Esophagus squamous epithelium (tissue), 4 donors: ENCODE data around the gene KIF23.

Source experiments
- POLR2A ChIP-seq, 4 donors: fragments of 450-650 bp; IDR thresholded peaks; one replicate each; pipeline ENCODE4 v1.6.1; 2017; ENCODE audit warnings: antibody characterized with exemption in 4 of 4, mild to moderate bottlenecking in 4 of 4, moderate library complexity in 3 of 4
- TF ChIP-seq, protein P1 (sequence below), 6 experiments: fragments of 450-650 bp in 4 of 6; fragments of 200-600 bp in 2 of 6; sonication (generic) in 2 of 6; IDR thresholded peaks; one replicate each; pipeline ENCODE4 v1.5.1; 2016 to 2019; ENCODE audit warnings: antibody characterized with exemption in 6 of 6, mild to moderate bottlenecking in 4 of 6, moderate library complexity in 4 of 6

DNA sequence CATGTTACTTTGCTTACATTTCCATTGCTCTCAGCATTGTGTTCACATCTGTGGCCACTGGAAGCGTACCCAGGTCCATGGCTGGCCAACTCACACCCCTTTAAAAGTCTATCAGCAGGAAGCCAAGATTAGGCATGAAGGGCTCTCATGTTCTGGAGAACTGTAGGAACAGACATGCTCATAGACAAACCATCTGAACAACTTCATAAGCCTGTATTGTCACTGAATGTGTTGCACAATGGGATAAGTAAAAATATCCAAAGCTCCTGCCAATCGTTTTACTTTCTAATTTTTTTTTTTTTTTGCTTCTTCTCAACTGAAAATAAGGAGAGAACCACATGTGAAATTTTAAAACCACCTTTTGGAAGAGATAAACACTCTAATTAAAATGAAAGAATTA lies 44.9 kb downstream of the KIF23 start:
- TF ChIP-seq, protein P1, sequence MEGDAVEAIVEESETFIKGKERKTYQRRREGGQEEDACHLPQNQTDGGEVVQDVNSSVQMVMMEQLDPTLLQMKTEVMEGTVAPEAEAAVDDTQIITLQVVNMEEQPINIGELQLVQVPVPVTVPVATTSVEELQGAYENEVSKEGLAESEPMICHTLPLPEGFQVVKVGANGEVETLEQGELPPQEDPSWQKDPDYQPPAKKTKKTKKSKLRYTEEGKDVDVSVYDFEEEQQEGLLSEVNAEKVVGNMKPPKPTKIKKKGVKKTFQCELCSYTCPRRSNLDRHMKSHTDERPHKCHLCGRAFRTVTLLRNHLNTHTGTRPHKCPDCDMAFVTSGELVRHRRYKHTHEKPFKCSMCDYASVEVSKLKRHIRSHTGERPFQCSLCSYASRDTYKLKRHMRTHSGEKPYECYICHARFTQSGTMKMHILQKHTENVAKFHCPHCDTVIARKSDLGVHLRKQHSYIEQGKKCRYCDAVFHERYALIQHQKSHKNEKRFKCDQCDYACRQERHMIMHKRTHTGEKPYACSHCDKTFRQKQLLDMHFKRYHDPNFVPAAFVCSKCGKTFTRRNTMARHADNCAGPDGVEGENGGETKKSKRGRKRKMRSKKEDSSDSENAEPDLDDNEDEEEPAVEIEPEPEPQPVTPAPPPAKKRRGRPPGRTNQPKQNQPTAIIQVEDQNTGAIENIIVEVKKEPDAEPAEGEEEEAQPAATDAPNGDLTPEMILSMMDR (IDR thresholded peaks at IDR 0.05) = no peak
- no peak for TF ChIP-seq POLR2A (IDR thresholded peaks at IDR 0.05)
